ENCODE measurements around the gene MICAL1.

DNA sequence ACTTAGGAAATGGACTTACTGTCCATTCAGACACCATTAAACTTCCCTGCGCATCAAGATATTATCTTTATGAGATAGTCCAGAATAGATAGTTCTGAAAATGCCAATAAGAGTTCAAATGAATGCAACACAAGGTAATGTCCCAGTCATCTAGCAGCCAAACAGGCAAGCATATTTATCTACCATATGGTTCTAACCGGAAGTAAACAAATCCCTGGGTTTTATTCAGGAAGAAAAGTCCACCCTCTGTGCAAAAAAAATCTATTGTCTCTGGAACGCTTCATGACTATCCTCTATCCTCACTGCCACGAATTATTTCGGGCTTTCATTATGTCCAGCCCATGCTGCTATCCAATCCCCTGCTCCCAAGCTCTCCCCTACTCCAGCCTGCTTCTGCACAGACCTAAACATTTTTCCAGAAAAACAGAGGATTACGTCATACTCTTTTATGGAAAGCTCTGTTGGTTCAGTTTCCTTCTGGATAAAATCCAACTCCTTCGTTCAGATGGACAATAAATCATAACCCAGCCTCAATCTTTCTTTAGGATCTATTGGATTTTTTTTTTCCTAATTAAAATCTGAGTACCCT lies 26.6 kb downstream of the MICAL1 start:
- TF ChIP-seq, protein P1, sequence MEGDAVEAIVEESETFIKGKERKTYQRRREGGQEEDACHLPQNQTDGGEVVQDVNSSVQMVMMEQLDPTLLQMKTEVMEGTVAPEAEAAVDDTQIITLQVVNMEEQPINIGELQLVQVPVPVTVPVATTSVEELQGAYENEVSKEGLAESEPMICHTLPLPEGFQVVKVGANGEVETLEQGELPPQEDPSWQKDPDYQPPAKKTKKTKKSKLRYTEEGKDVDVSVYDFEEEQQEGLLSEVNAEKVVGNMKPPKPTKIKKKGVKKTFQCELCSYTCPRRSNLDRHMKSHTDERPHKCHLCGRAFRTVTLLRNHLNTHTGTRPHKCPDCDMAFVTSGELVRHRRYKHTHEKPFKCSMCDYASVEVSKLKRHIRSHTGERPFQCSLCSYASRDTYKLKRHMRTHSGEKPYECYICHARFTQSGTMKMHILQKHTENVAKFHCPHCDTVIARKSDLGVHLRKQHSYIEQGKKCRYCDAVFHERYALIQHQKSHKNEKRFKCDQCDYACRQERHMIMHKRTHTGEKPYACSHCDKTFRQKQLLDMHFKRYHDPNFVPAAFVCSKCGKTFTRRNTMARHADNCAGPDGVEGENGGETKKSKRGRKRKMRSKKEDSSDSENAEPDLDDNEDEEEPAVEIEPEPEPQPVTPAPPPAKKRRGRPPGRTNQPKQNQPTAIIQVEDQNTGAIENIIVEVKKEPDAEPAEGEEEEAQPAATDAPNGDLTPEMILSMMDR (IDR thresholded peaks at IDR 0.05; ENCODE audit: low read depth, low read length) = no peak
- TF ChIP-seq EZH2phosphoT487 (IDR thresholded peaks at IDR 0.05; ENCODE audit: low read depth) = no peak

Data from OCI-LY3 (cell line).